CD4-positive, alpha-beta T cell treated with Interleukin-1 beta for 1 hour (primary cell): ENCODE measurements around the gene NCKAP5.

ENCODE experiments used
- DNase-seq, 2 donors: peaks; one replicate each; pipeline ENCODE4 v3.0.0-alpha.2; 2020 to 2022

NCKAP5 gene

GRCh38 chr2:133194362-133194655, 374.0 kb downstream of the NCKAP5 start:
- DNase-seq, result no peak

GRCh38 chr2:133193544-133194361, 374.5 kb downstream of the NCKAP5 start:
- DNase-seq, result no peak

GRCh38 chr2:133192028-133192427, 376.2 kb downstream of the NCKAP5 start:
- DNase-seq, result no peak

- DNase-seq, result no peak
Observed at GRCh38 chr2:133177196-133177595, 391.1 kb downstream of the NCKAP5 start.

GRCh38 chr2:133175926-133176325, 392.3 kb downstream of the NCKAP5 start:
- DNase-seq, result no peak

- no peak for DNase-seq
Observed at GRCh38 chr2:133173224-133173623, 395.0 kb downstream of the NCKAP5 start.

GRCh38 chr2:133171393-133172004, 396.8 kb downstream of the NCKAP5 start:
- DNase-seq, result no peak

- no peak for DNase-seq
Observed at GRCh38 chr2:133169274-133169912, 398.9 kb downstream of the NCKAP5 start.

- no peak for DNase-seq
Observed at GRCh38 chr2:133167990-133168389, 400.3 kb downstream of the NCKAP5 start.

- no peak for DNase-seq
Observed at GRCh38 chr2:133167223-133167622, 401.0 kb downstream of the NCKAP5 start.

GRCh38 chr2:133166031-133166430, 402.2 kb downstream of the NCKAP5 start:
- no peak for DNase-seq

- DNase-seq, result no peak
Observed at GRCh38 chr2:133163111-133163510, 405.2 kb downstream of the NCKAP5 start.

- no peak for DNase-seq
Observed at GRCh38 chr2:133158442-133158841, 409.8 kb downstream of the NCKAP5 start.

- no peak for DNase-seq
Observed at GRCh38 chr2:133158024-133158423, 410.2 kb downstream of the NCKAP5 start.

- DNase-seq, result no peak
Observed at GRCh38 chr2:133157141-133157540, 411.1 kb downstream of the NCKAP5 start.

GRCh38 chr2:133152801-133153200, 415.5 kb downstream of the NCKAP5 start:
- no peak for DNase-seq

GRCh38 chr2:133148187-133148586, 420.1 kb downstream of the NCKAP5 start:
- no peak for DNase-seq

GRCh38 chr2:133146893-133147292, 421.4 kb downstream of the NCKAP5 start:
- DNase-seq, result no peak

- no peak for DNase-seq
Observed at GRCh38 chr2:133143645-133144044, 424.6 kb downstream of the NCKAP5 start.

- no peak for DNase-seq
Observed at GRCh38 chr2:133142087-133142486, 426.2 kb downstream of the NCKAP5 start.

GRCh38 chr2:133140620-133141019, 427.6 kb downstream of the NCKAP5 start:
- no peak for DNase-seq

GRCh38 chr2:133139847-133140533, 428.3 kb downstream of the NCKAP5 start:
- DNase-seq, result no peak

- no peak for DNase-seq
Observed at GRCh38 chr2:133138693-133139092, 429.6 kb downstream of the NCKAP5 start.
